Activated T-cell treated with anti-CD3 and anti-CD28 coated beads for 1 hour (primary cell): Measurements from ENCODE around the gene ERMAP.

ENCODE experiments used
- DNase-seq: peaks from one replicate; pipeline ENCODE4 v3.0.0-alpha.2; 2020; ENCODE audit warnings: low read depth

ERMAP gene

DNA sequence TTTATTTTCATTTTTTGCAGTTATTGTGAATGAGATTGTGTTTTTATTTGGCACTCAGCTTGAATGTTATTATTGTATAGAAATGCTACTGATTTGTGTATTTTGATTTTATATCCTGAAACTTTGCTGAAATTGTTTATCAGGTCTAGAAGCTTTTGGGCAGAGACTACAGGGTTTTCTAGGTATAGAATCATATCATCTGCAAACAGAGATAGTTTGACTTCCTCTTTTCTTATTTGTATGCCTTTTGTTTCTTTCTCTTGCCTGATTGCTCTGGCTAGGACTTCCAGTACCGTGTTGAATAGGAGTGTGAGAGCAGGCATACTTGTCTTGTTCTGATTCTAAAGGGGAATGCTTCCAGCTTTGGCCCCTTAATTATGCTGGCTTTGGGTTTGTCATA is 56.7 kb downstream of the ERMAP start:
- no peak for DNase-seq

DNA sequence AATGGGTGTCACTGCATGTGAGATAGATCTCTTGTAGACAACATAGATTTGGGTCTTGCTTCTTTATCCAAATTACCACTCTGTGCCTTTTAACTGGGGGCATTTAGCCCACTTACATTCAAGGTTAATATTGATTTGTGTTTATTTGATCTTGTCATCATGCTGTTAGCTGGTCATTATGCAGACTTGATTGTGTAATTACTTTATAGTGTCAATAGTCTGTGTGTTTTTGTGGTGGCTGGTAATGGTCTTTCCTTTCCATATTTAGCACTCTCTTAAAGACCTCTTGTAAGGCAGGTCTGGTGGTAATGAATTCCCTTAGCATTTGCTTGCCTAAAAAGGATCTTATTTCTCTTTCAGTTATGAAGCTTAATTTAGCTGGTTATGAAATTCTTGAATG is 59.1 kb downstream of the ERMAP start:
- no peak for DNase-seq

DNA sequence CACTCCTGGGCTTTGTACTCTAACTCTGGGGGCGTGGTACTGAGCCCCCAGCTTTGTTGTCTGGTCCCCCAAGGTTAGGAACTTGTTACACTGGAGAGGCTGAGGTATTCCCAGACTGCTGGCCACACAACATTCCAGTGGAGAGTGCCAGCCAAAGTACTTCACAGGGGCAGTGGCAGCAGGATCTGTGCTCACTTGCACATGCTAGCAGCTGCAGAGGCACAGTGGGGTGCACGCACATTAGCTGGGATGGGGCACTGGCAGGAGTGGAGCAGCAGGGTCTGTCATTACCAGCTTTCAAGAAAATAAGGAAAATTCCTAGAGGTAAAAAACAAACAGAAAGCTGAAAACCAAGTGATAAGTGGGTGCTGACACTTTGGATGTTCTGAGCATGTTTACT is 60.5 kb downstream of the ERMAP start:
- DNase-seq: no peak

DNA sequence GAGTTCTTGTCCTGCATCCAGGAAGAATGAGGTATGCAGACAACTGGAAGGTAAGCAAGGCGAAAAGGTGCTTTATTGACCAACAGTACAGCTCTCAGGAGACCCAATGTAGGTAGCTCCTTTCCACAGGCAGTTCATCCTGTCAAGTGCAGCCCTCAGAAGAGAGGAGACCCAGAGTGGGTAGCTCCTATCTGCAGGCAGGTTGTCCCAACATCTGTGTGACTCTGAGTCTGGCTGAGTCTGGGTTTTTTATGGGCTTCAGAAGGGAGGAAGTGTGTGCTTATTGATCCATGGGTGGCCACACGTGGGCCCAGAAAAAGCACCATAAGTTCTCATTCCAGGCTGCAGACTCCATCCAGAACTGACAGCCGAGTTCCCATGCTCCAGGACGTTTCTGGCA is 63.5 kb downstream of the ERMAP start:
- no peak for DNase-seq

DNA sequence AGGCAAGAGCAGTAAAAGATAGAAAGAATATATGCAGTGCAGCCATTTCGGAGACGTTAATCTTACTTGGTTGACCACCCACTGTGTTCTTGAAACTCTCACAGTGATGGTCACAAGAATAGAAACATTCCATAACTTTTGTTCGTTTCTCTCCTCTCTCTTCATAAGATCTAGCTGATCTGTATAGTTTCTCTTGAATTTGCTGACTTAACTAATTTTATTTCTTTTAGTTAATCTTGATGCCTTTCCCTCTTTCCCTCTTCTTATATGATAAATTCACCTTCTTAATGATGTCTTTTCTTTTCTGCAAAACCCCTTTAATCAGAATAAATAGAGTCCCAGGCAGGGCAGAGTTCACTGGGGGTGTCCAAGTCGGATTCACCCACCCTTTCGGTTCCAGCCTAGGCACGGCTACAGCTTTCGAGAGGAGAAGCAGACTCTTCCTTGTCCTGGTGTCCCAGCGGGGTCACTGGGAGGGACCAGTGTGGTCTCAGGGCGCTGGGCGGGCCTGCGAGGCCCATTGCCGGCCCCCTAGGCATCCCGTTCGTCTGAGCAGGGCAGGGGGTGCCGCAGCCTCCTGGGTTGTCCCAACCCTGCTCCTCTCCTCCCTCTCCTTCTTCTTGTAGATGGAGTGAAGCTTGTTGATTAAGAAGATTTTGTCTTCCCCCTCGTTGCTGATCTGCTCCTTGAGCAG is 69.3 kb downstream of the ERMAP start:
- no peak for DNase-seq

DNA sequence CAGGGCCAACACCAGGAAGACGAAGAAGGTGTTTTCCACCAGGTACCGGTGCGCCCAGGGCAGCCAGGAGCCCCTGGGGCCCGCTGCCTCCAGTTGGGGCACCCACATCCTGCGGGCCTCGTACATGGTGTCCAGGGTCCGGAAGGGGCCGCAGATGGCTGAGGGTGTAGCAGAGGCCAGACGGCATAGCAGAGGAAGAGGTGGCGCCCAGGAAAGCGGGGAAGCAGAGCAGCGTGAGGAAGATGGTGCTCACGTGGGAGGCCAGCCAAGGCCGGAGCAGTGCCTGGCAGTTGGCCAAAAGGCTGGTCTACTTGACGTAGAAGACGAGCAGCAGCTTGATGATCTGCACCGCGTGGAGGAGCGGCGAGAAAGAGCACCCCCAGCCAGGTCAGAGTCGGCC is 69.9 kb downstream of the ERMAP start:
- no peak for DNase-seq

DNA sequence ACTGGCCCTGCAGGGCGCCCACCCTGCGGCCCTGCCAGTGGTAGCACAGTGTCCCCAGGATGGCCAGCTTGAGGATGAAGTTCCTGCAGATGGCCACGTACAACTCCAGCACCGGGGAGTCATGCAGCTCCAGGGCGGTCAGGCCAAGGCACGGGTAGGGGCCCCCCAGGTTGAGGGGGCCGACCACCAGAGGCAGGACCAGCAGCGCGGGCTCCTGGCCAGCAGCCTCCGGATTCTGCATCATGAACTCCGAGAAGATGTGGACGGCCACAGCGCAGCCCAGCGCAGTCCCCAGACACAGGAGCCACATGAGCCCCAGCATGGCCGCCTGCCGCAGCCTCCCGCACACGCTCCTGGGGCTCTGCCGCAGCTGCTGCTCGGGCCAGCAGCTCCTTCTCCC is 70.4 kb downstream of the ERMAP start:
- no peak for DNase-seq

DNA sequence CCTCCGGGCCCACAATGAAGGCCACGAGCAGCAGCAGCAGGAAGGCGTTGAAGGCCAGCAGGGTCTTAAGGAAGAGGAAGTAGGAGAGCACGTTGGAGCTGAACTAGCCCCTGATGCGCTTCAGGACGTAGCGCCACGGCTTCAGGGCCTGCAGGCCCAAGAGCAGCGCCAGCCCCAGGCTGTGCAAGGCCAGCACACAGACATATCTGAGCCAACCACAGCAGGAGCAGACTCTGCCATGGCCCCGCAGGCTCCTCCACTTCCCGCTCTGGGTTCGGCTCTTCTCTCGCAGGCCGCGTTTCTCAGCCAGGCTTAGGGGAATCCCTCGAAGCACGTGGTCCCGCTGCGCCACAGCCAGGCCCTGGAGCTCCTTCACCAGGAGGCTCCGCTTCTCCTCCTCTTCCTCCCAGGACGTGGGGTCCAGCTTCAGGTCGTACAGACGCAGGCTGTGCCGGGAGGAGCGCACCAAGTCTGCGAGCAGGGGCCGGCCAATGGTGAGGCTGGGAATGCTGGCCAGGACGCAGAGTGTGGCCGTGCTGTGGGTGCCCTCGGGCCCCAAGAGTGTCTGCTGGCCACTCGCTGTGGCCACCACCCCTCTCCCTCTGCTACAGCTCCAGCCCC is 71.2 kb downstream of the ERMAP start:
- no peak for DNase-seq

DNA sequence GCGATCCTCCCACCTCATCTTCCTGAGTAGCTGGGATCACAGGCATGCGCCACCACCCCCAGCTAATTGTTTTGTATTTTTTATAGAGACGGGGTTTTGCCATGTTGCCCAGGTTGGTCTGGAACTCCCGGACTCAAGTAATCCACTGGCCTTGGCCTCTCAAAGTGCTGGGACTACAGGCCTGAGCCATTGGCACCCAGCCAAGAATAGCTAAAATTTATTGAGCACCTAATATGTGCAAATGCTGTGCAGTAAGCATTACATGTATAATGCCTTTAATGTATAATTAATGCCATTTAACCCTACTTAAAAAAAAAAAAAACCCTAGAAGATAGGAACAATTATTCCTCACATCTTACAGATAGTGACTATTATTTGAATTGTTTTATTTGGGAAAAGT is 72.3 kb downstream of the ERMAP start:
- no peak for DNase-seq

DNA sequence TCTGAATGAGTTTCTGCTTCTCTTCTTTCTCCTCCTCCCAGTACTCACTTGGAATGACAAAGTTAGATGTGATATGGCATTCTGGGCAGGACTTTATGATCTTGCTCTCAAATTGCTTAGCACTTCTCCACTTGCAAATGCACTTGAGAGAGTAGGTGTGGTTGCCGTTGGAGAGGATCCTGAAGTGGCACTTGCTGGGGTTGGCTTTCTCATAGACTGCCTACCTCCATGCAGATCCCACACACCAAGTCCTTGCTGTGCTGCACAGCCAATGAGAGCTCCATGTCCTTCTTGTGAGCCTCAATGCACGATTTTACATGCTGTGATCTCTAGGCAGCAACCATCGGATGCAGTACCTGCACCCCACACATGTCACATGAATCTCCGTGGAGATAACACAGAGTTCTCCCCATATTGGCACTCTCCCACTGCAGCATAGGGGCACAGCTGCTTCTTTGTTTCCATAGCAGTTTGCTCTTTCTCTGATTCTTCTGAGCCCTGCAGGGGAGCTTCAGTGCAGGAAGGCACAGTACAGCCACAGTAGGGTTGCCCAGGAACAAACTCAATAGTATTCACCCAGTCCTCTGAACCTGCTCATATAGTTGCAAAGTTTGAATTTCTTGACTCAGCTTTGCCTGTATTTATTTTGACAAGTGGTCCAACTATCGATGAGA is 74.7 kb downstream of the ERMAP start:
- no peak for DNase-seq
